Measurements from ENCODE around the gene MYO19. TPM values are rescaled to one million over a fixed set of nuclear protein-coding genes. Genes with fewer than 3 reads are reported as not detected.

Gene MYO19, protein sequence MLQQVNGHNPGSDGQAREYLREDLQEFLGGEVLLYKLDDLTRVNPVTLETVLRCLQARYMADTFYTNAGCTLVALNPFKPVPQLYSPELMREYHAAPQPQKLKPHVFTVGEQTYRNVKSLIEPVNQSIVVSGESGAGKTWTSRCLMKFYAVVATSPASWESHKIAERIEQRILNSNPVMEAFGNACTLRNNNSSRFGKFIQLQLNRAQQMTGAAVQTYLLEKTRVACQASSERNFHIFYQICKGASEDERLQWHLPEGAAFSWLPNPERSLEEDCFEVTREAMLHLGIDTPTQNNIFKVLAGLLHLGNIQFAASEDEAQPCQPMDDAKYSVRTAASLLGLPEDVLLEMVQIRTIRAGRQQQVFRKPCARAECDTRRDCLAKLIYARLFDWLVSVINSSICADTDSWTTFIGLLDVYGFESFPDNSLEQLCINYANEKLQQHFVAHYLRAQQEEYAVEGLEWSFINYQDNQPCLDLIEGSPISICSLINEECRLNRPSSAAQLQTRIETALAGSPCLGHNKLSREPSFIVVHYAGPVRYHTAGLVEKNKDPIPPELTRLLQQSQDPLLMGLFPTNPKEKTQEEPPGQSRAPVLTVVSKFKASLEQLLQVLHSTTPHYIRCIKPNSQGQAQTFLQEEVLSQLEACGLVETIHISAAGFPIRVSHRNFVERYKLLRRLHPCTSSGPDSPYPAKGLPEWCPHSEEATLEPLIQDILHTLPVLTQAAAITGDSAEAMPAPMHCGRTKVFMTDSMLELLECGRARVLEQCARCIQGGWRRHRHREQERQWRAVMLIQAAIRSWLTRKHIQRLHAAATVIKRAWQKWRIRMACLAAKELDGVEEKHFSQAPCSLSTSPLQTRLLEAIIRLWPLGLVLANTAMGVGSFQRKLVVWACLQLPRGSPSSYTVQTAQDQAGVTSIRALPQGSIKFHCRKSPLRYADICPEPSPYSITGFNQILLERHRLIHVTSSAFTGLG
- 16.1 TPM for total RNA-seq
- long read RNA-seq, full-length matches to known transcripts = 1 of 13 reads
- long read RNA-seq, partial matches to known transcripts = 4 of 13 reads
- long read RNA-seq, other reads (novel, unspliced or antisense) = 8 of 13 reads

DNA sequence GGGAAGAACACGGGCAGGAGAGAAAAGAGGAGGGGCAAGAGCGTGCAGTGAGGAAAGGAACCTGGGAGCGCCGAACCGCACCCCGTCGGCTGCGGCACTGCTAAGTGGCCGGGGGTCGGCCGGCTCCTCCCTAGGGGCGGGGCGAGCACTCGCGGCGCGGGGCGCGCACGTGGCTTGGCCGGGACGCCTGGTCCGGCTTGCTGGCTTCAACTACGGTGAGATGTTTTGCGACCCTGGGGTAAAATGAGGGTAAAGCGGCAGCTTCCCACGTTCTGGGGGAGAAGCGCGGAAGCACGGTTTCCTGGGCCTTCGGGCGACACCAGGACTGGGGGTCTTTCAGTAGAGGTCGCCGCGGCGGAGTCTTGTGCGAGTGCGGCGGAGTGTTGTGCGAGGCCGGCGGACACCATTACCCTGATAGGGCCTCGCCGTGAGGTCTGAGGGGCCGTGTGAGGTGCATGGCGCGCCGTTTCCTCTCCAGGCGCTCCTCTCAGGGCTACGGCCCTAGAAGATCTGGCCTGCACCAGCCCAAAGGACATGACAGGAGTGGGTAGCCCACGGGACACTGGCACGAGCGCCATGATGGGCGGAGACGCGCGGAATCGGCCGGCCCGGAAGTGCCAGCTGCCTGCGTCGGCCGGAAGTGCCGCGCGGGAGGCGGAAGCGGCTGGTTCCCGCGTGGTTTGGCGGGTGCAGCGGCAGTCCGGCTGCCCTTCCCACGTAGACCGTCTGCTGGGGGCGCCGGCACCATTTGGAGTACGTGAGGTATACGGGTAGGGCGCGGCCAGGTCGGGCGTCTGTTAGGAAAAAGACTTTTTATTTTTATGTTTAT lies at the start of gene MYO19, which contains the start of gene PIGW:
MYO19 (minus strand) TSS at position 29 of the 829 bp plus-strand sequence. CDS start 2,330 bp downstream, outside the sequence.
PIGW (plus strand) TSS at position 148 of the 829 bp plus-strand sequence. CDS start 2,115 bp downstream, outside the sequence.
- DNase-seq (ENCODE audit: missing footprints) (peak; percentile 93), ATAC-seq (peak; percentile 94)
- intact Hi-C loops (cut with DNase I) = loop anchor here (5.0 kb wide), 1 partner anchor 48 kb away; the partner anchor contains the start of gene ZNHIT3

DNA sequence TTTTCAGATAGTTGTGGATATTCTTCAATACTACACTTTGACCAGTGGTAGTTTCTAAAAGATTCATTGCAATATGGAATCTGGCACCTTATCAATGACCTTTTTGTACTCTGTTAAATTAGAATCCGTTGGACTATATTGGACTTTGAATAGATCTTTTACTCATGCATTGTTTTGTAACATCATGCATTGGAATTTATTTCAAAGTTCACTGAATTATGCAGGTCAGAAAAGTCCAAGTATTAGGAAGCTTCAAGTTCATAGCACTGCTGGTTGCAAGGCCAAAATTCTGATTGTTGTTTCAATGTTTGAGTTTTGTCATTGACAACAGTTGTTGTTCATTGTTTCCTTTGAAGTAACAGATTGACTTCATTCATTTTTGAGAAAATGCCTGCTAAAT lies 49.1 kb upstream of the MYO19 start:
- intact Hi-C loops (cut with DNase I) = no loop called here

DNA sequence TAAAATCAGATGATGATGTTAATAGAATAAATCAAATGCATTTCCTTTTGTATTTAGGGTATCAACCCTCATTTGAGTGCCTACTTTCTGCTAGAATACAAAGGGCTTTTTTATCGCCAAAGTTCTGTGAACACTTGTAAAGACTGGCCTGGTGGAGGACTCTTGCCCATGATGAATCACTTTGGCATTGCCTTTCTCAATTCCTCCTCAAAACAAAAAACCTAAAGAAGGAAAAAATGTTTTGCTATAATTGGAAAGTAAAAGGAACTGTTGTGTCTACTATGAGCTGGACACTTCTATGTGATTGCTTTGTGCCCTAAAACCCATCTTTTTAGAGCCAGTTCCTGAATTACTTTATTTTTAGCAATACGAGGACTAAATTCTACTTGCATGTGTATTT lies 44.0 kb upstream of the MYO19 start:
- intact Hi-C loops (cut with DNase I) = no loop called here
- no peak for ATAC-seq

More for the DNA sequence above, 49.1 kb upstream of the MYO19 start:
- DNase-seq (ENCODE audit: missing footprints) = no peak
- ATAC-seq = no peak

DNA sequence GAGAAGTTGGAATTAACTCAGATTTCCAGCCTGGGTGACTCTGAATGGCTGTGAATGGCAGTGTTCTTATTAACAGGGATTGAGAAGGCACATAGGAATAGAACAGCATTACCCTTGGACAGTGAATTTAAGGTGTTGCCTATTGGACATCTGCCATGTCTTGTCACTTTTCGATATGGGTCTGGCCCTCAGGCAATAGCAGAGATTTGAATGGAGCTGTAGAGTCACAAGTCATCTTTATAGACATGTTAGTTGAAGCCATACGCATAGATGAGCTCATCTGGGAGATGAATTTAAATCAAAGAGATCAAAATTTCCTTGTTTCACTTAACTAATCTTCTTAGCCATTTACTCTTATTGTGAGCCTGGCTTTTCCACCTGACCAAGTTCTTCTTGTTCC lies 42.1 kb upstream of the MYO19 start:
- intact Hi-C loops (cut with DNase I) = no loop called here
- DNase-seq (ENCODE audit: missing footprints) (no peak), ATAC-seq (no peak)

More for the DNA sequence above, 44.0 kb upstream of the MYO19 start:
- DNase-seq (ENCODE audit: missing footprints) = no peak

DNA sequence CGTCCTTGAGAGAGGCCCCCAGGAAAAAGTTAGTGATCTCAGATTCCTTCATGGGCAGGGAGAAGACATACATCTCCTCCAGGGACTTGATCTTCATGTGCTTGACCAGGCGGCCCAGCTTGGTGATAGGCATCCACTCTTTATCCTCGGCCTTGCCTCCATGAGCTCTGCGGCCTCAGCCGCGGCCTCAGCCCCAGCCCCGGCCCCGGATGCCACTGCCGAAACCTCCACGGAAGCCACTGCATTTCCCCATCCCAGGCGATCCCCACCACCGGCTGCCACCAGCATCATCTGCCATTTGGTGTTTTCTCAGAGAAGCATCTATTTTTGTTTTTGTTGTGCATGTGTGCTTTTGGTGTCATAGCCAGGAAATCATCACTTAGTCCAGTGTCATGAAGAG lies 40.4 kb upstream of the MYO19 start:
- intact Hi-C loops (cut with DNase I) = no loop called here
- no peak for ATAC-seq
- no peak for DNase-seq (ENCODE audit: missing footprints)

DNA sequence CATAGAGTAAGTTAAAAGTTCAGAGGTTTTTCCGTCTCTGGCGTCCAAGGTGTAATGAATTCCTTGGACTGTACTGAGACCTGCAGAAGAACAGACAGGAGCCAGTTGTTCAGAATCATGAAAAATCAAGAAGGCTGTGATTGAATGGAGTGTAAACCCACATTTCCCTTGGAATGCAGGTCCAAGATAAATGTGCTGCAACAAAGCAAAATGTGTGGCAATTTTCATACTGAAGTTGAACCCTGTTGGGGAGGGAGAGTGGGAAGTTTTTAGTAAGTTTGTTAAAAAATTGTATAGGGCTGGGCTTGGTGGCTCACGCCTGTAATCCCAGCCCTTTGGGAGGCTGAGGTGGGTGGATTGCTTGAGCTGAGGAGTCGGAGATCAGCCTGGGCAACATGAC lies 31.4 kb upstream of the MYO19 start:
- ATAC-seq (no peak), DNase-seq (ENCODE audit: missing footprints) (no peak)
- intact Hi-C loops (cut with DNase I) = no loop called here

DNA sequence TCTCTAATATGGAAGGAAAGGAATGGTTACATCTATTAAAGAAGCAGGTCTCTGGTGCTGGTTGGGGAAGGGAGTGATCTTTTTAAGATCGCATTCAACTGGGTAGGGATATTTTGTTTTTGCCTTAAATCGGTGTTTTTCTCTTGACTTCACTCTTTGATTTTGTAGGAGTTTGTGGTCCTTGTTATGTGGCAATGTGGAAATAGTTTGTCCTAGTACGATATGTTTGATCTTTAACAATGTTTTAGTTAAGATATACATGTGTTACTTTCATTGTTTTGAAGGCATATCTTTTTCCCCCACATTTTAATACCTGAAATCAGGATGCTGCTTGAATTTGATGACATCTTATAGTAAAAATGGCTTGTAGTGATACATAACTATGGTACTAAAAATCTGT lies 18.8 kb upstream of the MYO19 start:
- ATAC-seq (no peak), DNase-seq (ENCODE audit: missing footprints) (no peak)
- intact Hi-C loops (cut with DNase I) = no loop called here

DNA sequence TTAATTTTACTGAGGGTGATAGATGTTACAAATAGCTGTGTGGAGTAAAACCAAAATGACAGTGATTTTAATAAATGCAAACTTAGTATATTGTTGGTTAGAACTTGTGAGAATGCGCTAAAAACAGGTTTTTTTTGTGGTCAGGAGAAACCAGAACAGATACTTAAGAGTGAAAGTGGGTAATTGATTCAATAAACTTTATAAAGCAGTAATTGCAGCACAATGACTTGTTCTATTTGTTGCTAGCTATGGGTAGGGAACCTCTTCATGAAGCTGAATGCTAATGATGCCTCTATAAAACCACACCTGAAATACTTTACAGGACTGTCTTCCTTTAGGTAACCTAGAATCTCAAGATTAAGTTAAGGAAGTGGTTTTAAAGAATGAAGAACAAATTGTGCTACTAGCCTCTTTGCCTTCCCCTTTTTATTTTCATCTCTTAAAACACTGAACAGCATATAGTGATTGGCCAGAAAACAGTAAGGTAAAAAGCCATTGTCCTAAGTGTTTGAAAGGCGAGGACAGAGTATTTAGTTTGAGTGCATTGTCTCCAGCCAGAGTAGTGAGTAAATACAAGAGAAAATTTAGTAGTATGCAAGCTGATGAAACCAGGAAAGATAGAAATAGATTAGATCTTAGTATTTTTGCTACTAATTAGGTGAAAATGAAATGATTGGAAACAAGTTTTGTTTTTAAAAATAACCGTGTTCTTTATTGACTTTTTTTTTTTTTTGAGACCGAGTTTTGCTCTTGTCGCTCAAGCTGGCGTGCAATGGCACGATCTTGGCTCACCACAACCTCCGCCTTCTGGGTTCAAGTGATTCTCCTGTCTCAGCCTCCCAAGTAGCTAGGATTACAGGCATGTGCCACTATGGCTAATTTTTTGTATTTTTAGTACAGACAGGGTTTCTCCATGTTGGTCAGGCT lies 16.1 kb upstream of the MYO19 start:
- no peak for ATAC-seq
- DNase-seq (ENCODE audit: missing footprints) = no peak
- intact Hi-C loops (cut with DNase I) = no loop called here

DNA sequence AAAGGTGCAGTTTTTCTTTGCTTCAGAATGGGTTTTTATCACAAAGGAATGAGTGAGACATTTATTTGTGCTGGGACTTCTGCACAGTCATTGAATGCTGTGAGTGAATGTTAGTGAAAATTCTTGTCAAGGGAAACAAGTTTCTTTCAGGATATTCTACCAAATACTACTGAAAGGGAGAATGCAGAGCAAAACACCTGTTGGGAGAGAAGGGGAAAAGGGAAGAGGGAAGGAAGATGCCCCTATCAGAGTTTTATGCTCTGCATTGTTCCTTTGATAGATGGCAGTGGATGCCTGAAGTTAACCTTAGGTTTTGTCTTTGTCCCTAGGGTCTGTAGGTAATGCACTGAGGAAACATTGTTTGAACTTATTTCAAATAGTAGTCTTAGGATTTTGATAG lies 13.1 kb upstream of the MYO19 start:
- ATAC-seq (no peak), DNase-seq (ENCODE audit: missing footprints) (no peak)
- intact Hi-C loops (cut with DNase I) = loop anchor here (5.0 kb wide), 1 partner anchor 45 kb away; the partner anchor contains the start of gene DHRS11

DNA sequence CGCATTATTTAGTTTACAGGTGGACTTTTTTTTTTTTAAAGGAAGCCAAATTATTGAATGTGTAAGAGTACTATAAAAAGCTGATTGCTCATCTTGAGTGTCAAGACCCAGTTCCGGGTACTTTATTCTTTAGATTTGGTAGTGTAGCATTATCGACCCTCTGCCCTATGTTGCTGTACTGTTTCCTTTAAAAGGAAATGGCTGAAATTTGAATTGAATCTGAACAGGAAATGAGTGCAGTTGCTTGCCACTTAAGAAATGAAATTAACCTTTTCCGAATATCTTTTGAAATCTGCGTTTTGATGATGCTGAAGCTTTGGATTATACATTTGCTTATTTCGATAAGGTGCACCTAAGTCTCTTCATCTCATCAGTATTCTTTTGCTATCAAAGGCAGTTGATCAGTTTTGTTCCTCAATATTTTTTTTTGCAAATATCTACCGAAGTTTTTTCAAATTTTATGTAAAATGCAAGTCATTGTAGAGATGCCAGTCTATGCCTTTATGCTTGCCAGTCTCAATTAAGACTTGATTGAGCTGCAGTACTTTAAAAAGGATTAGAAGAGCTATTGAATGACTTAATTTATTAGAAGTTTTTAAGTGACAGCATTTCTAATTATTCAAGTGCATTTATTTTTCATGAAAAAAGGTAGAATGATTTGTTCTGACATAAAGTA lies 11.9 kb upstream of the MYO19 start:
- DNase-seq (ENCODE audit: missing footprints) (no peak), ATAC-seq (no peak)
- intact Hi-C loops (cut with DNase I) = loop anchor here (5.0 kb wide), 1 partner anchor 46 kb away; the partner anchor contains the start of gene DHRS11

DNA sequence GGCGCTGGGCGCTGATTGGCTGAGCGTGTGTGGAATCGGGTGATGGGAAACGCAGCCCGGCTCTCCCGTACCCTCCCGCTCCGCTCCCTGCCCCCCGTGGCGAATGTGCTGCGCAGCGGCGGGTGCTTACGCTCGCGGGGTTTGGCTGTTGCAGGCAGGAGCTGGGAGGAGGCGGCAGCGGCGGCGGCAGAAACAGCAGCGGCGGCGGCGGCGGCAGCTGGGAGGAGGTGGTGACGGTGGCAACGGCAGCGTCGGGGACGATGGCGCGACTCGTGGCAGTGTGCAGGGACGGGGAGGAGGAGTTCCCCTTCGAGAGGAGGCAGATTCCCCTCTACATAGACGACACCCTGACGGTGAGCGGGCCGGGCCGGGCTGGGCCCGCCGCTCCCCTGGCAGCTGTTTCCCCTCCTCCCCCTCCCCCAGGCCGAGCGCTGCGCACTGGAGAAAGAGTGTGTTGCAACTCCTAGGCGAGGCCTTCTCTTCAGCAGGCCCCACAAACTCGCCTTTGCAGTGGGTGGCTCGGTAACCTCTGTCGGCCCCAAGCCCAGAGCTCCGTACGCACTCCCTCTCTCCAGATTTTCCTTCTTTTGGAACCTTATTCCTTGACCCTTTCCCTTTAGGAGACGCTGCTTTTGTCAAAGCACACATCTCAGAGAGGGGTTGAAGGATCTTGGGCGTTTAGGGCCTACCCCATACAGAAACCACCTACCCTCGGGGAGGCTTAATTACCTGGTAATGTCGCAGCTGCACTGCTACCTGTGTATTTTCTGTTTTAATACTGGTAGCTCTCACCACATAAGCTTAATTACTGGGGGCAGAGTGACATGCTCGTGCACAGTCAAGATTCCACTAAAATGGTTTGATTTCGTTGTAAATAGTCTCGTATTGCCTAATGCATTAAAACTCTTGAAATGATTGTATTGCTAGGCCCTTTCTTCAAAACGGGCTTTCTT lies 11.1 kb upstream of the MYO19 start:
- ATAC-seq (peak; percentile 94), DNase-seq (ENCODE audit: missing footprints) (peak; percentile 97)
- intact Hi-C loops (cut with DNase I) = loop anchor here (2.0 to 5.0 kb wide), 2 partner anchors 47 to 59 kb away; partner anchors contain the start of genes DHRS11 and ZNHIT3

DNA sequence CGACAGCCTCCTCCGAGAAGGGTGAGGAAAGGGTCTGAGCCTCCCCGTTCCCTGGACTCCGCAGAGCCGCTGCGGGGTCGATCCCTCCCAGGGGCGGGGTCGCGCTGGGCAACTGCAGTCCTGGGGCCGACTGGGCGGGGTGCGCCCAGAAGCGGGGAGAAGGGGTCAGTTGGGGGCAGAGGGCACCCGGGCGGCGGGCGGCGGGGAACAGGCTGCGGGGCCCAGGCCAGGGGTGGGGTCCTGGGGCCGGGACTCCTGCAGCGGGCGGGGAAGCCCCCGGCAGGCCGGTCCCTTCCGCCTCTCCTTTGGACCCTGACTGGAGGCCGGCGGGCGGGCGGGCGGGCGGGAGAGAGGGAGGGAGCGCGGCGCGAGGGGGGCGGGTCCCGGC lies 10.4 kb upstream of the MYO19 start:
- DNase-seq (ENCODE audit: missing footprints) (no peak), ATAC-seq (peak; percentile 58)
- intact Hi-C loops (cut with DNase I) = loop anchor here (2.0 to 5.0 kb wide), 2 partner anchors 47 to 58 kb away; partner anchors contain the start of genes DHRS11 and ZNHIT3

DNA sequence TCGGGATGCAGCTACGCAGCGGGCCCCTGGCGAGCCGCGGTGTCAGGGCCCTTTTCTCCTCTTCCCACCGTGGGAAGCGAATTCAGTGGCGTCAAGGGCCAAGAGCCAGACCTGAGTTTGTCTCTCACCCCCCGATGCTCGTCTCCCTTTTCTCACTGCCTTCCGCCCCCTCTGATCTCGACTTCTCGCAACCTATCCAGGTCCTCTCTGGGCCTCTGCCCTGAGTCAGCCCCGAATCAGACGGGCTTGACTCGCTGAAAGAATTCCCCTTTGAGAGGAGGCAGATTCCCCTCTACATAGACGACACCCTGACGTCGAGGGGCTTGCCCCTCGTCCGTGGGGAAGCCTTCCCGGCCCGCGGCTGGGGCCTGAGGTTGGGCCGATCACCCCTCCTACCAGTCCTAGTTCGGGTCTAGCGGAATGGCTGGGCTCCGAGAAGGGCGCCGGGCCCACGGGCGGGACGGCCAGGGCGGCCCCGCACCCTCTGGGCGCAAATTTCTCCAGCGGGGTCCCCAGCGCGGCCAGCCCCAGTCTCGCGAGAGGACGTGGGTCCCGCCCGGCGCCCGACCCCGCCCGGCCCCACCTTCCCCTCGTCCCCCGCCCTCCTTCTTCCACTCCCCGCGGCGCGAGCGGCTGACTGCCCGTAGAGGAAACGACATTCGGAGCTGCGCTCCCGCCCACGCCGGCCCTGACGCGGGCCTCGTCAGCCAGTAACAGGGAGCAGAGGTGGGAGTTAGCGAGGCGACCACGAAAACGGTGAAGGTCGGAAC lies 9.8 kb upstream of the MYO19 start, which contains the start of gene GGNBP2:
GGNBP2 (plus strand) TSS at position 613 of the 770 bp plus-strand sequence. CDS start 806 bp downstream, outside the sequence.
- ATAC-seq (peak; percentile 91), DNase-seq (ENCODE audit: missing footprints) (peak; percentile 98)
- intact Hi-C loops (cut with DNase I) = loop anchor here (2.0 to 5.0 kb wide), 2 partner anchors 48 to 58 kb away; partner anchors contain the start of genes DHRS11 and ZNHIT3

DNA sequence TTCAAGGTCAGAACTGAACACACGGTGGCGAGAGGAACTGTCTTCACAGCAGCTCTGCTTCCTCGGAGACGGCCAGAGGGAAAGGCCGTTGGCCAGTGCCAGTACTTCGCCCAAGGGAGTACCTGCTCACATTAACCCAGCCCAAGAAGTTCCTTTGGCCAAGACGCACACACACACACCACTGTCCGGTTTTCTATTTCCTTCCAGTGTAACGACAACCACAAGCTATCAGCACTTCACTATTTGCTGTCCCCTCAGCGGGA lies 9.3 kb upstream of the MYO19 start:
- no peak for ATAC-seq
- DNase-seq (ENCODE audit: missing footprints) = no peak
- intact Hi-C loops (cut with DNase I) = loop anchor here (2.0 kb wide), 1 partner anchor 57 kb away; the partner anchor contains the start of gene ZNHIT3

DNA sequence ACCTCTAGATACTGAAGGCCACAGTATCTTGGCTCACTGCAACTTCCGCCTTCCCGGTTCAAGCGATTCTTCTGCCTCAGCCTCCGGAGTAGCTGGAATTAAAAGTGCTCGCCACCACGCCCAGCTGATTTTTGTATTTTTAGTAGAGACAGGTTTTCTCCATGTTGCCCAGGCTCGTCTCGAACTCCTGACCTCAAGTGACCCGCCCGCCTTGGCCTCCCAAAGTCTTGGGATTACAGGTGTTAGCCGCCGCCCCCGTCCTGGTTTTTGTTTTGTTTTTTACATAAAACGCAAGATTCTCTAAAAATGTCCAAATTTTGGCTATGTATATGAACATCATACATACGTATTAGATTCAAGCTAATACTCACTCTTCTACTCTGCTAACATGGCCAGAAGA lies 8.1 kb upstream of the MYO19 start:
- ATAC-seq (no peak), DNase-seq (ENCODE audit: missing footprints) (no peak)
- intact Hi-C loops (cut with DNase I) = no loop called here
